Adrenal gland (tissue), 5 donors: ENCODE measurements around the gene PTPN23.

Experiments
- POLR2A ChIP-seq, 2 donors: fragments of 450-650 bp; IDR thresholded peaks; one replicate each; pipeline ENCODE4 v1.6.1; 2017; ENCODE audit warnings: antibody characterized with exemption in 2 of 2, mild to moderate bottlenecking in 2 of 2, moderate library complexity in 1 of 2
- TF ChIP-seq, protein P1 (sequence below), 6 experiments: fragments of 450-650 bp in 4 of 6; fragments of 200-600 bp in 2 of 6; sonication (generic) in 1 of 6; IDR thresholded peaks; 1 replicate in 5 of 6; 2 replicates in 1 of 6; pipeline versions ENCODE4 v1.5.1 to v1.8.0; 2016 to 2021; ENCODE audit warnings: antibody characterized with exemption in 6 of 6, mild to moderate bottlenecking in 2 of 6, moderate library complexity in 1 of 6
- donor health status: DM: no; HTN: no; CAD: no.

DNA sequence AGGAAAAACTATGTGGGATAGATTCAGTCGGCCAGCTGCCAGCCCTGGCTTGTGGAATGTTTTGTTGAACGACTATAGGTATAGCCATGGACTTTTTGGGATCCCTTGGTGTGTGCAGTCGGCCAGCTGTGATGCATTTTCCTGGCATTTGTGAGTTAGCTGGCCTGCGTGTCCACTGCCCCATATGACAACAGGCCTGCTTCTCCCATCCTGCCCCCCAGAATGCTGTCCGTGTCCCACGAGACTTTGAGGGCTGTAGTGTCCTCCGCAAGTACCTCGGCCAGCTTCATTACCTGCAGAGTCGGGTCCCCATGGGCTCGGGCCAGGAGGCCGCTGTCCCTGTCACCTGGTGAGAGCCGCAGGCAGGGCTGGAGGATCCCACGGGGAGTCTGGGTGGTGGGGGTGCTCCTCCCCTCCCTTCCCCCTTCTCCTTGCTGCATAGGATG, 23.6 kb downstream of the PTPN23 start:
- TF ChIP-seq, protein P1, sequence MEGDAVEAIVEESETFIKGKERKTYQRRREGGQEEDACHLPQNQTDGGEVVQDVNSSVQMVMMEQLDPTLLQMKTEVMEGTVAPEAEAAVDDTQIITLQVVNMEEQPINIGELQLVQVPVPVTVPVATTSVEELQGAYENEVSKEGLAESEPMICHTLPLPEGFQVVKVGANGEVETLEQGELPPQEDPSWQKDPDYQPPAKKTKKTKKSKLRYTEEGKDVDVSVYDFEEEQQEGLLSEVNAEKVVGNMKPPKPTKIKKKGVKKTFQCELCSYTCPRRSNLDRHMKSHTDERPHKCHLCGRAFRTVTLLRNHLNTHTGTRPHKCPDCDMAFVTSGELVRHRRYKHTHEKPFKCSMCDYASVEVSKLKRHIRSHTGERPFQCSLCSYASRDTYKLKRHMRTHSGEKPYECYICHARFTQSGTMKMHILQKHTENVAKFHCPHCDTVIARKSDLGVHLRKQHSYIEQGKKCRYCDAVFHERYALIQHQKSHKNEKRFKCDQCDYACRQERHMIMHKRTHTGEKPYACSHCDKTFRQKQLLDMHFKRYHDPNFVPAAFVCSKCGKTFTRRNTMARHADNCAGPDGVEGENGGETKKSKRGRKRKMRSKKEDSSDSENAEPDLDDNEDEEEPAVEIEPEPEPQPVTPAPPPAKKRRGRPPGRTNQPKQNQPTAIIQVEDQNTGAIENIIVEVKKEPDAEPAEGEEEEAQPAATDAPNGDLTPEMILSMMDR (IDR thresholded peaks at IDR 0.05) = no peak
- TF ChIP-seq POLR2A (IDR thresholded peaks at IDR 0.05) = no peak
